GM21367 (cell line): Measurements from ENCODE around the gene LMCD1.
"Not testable (repeated sequence)": the region's sequence is repeated elsewhere in the genome, so short reads cannot be mapped to it uniquely, and the experiment has no call there.

Experiments used
- ATAC-seq: cut with Tn5 transposase; IDR thresholded peaks from one replicate; pipeline ENCODE4 v1.9.1; 2021; ENCODE audit not compliant: unreplicated experiment

The LMCD1 gene

DNA sequence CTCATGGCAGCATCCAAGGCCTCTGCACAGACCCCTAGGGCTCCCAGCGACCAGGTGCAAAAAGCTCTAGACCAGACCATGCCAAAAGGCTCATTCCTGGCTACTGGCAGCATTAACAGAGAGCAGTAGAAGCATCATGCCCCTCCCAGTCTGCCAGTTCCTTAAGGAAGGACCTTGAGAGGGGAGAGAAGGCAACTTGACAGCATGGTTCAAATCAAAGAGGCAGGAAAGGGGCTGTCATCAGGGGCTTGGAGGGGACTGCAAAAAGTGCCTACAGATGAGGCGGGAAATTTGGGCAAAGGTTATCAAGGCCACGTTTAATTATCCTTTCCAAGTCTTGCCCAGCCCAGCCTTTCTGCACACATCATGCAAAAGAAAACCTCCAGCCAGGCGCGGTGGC lies 78.3 kb downstream of the LMCD1 start:
- no peak for ATAC-seq

DNA sequence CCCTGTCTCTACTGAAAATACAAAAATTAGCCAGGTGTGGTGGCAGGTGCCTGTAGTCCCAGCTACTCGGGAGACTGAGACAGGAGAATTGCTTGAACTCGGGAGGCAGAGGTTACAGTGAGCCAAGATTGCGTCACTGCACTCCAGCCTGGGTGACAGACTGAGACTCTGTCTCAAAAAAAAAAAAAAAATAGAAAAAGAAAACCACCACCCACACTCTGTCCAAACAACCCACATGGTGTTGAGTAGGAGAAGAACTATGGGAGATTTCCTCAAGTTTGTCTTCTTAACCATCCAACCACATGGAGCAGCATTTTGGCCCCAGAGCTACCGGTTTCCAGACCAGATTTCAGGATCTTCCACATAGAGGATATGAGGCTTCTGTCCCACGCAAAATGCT lies 78.8 kb downstream of the LMCD1 start:
- ATAC-seq = not testable (repeated sequence)

DNA sequence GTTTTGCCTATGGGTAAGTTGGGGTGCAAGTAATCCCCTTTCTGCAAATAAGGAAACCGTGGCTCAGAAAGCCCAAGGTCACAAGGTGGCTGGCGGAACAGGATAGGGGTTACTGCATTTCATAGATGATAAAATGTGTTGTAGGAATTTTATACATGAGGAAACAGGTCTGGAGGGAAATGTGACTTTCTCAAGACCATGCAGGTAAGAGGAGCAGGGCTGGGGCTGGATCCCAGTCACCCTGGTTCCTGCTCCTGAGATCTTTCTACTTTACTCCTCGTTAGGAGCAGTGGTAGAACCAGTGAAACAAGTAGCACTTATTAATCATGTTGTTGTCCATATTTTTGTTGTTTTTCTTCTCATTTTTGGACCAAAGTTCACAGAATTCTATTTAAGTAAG lies 79.8 kb downstream of the LMCD1 start:
- no peak for ATAC-seq

DNA sequence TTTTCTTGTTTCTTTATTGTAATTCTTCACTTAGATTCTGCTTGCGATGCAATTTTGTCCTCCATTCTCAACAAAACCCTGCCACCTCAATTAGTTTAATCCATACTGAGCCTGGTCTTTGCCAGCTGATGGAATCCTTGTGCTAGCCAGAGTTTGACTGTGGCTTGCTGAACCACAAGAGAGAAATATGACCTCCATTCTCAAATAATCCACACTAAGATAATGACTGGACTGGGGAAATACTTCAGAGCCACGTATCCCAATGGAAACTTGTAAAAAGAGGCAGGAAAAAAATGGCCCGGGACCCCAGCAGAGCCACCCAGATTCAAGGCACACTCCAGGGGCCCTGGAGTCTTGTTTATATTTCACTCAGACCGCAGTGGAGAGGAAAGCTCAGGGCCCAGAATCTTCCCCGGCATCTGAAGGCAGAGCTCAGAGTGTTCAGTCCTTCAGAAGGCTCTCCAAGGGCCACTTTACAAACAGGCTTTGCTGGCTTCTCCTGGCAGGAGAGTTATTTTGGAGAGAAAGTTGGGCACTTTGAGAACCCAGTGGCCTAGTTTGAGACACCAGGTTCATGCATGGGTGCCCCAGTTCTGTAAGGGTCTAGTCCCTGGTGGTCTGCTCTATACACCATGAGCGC lies 80.3 kb downstream of the LMCD1 start:
- no peak for ATAC-seq

DNA sequence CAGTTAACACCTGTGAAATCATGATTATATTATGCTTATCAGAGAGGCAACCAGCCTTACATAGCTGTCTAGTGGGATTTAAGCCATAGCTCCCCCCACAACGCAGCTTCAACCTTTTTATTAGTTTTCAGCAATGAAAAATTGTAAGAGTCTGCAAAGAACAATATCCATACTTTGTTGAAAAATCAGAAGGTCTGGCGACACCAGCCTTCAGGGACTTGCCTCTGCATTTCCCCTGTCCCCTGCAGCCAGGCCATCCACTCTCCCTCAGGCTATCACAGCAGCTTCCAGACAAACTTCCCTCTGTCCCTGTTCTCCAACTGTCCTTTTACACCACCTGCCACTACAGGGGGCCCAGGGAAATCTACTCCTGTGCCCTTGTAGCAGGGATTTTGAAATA lies 83.0 kb downstream of the LMCD1 start:
- ATAC-seq = no peak

DNA sequence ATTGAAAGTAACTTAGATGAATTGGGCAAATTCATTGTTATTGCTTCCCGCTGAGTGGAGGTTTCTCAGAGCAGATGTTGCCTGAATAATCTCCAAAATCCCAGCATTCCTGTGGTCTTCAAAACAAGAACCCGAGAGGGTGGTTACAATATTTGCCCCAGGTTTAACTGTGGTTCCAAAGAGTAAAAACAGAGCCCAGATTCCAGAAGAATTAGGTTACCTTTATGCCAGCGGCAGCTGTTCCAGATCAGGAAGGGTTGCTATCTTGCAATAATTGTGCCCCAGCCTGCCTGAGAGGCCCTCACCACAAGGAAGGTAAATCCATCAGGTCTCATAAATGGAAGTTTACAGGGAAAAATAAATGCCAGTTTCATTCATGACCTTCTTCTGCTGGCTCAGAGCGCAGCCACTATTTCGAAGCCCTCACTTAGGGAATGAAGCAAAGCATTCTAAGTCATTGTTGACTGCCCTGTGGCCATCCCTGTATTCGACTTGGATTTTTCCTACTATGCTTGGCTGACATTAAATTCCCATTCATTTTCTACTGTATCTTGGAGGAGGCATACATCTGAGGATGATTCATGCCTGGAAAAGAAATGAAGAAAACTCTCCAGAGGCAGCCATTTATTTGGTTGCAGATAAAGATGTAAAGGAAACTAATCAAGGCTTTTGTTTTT lies 88.4 kb downstream of the LMCD1 start:
- no peak for ATAC-seq

DNA sequence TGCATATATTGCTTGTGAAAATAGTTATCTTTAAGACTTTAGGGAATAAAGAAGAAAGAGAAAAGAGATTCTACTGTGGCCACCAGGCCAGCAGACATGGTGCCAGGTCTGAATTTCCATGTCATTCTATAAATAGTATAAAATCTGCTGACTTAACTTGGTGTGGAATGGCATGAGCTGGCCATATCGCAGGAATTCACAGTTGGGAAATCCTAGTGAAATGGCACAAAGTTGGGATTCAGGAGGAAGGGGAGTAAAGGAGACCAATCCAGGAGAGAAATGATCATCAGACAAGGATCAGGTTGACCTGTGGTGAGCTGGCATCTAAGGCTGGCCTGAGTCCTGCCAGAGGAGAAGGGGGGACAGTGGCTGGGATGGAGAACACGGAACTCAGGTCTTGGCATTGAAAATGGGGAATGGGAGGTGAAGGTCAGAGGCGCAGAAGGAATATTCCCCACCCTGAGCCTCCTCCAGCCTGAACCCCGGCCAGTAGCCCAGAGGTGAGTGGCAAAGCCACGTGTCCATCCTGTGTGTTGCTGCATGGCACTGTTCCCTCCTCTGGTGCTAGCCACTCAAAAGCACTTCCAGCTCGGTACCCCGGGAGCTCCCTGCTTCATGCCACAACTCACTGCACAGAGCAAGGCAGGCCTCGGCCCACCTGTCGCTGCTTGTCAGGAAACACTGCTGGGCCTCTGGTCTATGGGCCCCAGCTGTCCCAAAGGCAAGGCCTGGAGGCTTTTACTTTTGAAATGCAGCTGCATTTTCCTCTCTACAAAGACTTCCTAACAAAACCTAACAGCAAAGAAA lies 91.6 kb downstream of the LMCD1 start:
- ATAC-seq = no peak

DNA sequence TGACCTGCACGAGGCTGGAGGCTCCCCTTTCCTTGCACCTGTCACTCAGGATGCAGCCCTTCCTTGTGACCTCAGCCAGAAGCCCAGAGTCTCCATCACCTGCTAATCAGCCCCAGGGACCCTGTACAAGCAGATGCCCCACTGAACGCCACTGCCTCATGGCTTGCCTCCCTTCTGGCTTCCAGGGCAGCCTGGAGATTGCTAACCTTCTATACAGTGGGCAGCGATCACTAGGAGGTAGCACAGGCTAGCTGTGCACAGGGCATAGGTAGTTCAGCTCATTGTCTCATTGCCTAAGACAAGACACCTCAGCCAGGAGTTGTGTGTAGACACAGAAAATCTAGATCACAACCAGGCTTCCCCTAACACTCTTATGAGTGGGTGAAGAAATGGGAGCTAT lies 93.6 kb downstream of the LMCD1 start:
- ATAC-seq = no peak

DNA sequence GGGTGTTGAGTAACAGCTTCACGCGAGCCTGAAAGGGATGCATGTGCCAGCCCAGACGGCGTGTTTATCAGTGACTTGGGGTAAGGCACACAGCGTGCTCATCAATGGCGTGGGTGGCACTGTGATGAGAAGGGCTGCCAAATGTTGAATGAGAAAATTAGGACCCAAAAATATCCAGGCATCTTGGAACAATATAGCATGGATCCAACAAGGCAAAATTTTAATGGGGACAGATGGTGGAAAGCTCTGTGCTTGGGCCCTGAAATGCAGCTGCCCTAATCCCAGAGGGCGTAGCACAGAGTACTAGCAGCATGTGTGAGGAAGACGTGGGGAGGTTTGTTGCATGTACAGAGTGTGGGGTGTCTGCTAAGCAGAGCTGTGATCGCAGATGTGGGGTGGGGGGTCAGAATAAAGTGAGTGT lies 94.1 kb downstream of the LMCD1 start:
- ATAC-seq = no peak

DNA sequence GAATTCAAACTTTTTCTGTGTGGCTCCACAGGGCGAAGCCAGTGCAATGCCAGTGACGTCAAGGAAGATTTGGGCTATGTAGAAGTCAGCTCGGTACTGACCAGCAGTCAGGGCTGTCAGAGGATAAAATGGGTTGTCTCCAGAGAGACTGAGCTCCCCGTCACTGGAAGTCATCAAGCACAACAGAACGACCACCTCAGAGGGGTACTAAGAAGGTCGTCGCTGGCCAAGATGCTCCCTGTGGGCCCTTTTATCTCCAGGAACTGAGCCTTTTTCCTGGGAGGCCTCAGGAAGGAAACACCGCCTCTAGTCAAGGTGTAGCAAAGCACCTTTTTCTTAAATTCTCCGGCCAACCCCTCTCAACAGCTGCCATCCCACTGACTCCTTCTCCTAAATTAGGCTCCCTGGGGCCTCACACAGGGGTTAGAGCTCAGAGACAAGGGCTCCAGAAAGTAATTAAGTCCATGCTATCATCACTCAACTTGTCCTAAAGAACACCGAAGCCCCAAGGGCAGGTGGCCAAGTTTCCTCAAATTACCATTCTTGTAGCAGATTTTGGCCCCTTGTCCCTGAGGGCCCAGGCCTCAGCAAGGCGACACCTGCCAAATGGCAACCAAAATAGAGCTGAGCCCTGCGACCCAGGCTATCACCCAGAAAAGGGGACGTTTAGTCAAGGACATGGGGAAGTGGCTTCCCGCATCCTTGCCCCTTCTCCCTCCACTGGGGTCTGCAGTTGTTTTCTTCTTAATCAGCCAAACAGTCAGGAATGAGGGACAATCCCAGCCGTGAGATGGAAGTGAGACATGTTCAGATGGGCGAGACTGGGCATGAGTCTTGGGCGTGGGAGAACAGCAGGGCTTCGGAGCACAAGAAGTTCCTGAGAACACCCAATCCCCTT lies 94.9 kb downstream of the LMCD1 start:
- ATAC-seq = no peak

DNA sequence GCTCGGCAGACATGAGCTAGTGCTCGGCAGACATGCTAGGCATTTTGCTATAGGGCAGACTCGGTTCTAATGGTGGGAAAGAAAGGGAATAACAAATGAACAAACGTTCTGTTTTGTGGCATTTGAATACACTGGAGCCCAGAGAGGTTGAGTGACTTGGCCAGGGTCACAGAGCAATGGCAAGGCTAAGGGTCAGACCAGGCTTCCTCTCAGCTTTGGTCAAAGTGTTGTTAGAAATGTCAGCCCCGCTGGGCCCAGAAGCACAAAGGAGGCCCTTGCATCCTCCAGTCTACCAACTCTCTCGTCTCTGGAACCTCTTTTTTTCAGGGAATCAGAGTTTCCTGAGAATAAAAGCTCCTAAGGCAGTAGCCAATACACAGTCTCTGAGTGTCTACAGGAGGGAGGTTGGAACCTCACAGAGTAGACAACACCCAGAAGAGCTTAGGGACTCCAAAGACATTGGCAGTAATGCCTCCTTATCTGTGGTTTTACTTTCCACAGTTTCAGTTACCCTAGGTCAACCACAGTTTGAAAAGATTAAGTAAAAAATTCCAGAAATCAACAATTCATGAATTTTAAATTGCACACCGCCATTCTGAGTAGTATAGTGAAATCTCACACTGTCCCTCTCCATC lies 95.7 kb downstream of the LMCD1 start:
- ATAC-seq = no peak

DNA sequence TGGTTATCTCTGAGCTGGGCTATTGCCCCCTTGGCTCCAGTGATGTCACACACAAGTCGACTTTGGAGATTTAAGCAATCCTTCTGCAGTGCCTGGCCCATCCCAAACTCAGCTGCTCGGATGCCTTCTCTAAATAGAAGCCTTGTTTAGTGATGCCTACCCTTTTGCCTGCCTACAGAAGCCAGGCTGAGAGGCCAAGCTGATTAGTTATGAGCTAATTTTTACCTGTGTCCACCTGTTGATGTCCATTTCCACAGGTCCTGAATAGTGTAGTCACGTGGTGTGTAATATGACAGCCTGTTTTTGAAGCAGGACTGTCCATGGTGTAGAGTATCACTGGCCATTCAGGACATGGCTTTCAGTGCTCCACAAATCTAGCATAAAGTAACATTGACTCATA lies 97.5 kb downstream of the LMCD1 start:
- ATAC-seq = no peak

DNA sequence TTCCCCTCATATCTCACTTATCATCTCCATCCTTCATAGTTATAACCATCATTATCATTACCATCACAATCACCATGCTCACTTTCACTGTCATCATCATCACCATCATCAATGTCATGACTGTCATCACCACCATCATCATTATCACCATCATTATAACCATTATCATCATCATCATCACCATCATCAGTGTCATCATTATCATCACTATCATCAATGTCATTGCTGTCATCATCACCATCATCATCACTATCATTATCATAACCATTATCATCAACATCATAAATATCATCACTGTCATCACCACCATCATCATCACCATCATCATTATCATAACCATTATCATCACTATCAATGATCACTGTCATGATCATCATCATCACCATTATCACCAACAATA lies 98.8 kb downstream of the LMCD1 start:
- no peak for ATAC-seq

DNA sequence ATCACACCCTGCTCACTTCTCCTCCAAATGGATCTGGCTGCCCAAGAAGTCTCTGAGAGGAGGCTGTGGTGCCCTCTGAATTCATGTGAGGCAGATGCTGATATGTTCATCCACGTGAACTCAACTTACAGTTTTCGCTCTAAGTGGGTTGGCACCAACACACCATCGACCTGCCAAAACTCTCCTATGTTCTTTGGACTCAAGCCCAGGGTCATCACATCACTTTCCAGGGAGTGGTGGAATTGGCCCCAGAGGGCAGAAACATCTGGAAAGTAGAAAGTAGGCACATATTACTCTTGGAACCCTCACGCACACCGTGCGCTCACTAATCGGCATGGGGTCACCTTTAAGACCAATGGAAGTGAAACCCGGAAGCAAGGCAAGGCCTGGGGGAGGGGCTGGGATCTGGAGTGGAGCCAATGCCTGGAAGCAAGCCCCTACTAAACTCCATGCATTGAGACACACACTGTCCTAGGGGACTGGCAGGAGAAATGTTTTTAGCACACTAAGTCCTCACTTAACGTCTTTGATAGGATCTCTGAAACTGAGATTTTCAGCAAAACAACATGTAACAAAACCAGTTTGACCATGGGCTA lies 101.6 kb downstream of the LMCD1 start:
- ATAC-seq = no peak

DNA sequence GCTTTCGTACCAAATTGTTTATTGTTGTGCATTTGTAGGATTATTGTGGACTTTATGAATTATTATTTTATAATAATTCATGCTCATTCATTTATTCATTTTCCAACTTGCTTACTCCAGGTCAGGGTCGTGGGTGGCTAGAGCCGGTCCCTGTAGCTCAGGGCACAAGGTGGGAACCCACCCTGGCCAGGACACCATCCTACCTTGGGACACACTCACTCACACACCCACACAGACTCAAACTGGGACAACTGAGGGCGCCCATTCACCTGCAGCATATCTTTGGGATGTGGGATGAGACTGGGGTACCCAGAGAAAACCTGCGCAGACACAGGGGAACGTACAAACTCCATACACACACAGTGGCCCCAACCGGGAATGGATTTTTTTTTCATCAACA lies 102.4 kb downstream of the LMCD1 start:
- no peak for ATAC-seq

DNA sequence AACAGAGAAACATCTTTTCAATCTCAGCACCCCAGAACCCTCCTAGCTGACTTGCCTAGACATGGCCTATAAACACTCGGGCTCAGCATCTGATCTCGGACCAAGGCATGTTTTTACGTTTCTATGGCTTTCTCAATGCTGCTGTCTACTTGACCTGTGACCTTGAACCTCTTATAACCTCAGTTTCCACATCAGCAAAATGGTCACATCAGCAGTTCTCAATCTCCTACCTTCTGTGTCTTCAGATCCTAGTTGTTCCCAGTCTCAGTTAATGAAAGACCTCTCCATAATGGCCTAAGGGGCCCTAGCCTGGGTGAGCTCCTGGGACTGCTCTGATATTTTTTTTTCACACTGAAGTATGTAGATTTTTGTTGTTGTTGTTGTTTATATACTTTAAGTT lies 103.4 kb downstream of the LMCD1 start:
- no peak for ATAC-seq

DNA sequence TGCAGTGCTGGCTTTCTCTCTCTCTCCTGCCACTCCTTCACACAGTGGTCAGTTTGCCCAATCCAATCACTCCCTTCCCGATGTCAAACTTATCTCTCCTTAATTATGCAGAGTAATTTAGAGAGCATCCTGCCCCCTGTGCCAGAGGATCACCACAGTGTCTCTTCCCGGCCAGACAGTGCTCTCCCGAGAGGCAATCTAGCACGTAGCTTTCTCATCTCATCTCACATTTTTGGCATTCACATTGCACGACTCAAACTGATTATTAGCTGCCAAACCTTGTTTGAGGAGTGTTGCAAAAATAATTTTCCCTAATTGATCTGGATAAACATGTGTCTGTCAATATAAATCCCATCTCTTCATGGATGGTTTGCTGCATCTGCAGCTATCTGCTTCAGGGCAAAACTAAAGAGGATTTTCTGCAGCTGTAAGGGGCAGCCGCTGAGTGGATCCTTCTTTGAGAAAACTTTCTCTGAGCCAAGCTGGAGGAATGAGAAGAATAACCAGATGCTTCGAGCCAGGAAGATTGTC lies 105.1 kb downstream of the LMCD1 start:
- no peak for ATAC-seq

DNA sequence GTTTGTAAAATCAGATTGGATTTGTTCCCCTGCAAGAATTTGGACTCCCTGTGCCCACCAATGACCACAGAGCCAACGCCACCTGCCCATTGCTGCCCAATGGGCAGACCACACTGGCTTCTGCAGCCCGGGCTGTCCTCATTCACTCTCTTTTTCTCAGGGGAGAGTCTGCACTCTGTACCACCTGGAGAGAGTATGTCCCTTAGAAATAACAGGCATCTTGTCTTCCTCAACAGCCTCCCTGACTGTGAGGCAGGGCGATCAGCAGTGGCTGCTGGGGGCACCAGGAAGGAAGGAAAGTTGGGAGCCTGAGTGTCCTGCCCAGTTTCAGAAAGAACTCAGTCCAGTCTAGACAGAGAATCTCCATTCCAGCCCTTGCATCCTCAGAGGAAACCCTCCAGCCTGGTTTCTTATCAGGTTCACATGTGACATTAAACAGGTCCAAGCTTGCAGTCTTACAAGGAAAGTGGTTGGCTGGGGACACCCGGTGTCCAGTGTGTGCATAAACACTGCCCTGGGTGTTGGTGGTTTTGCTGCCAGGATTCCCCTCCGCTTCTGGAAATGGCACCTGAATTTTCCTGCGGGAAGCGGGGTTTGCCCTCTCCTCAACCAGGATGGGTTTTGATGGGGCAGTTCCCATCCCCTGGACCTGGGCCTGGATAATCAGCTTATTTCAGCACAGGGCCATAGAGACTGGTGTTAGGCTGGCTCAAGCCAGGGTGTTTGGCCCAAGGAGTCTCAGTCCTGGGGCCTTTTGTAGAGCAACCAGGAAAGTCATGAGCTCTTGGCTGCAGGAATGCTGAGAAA lies 105.8 kb downstream of the LMCD1 start:
- ATAC-seq = no peak
